HFFc6 (cell line): Measurements from ENCODE around the gene OR2T35. TPM values are rescaled to one million over a fixed set of nuclear protein-coding genes. Genes with fewer than 3 reads are reported as not detected.

Experiments used
- DNase-seq: peaks from one replicate; pipeline ENCODE4 v3.0.0-alpha.2; 2018
- H3K27ac Mint-ChIP-seq: 2 replicates; pipeline ENCODE4 v1.8.0; 2020; ENCODE audit warnings: mild to moderate bottlenecking, mixed read lengths
- H3K27me3 Mint-ChIP-seq: 2 replicates; pipeline ENCODE4 v1.8.0; 2021; ENCODE audit warnings: mild to moderate bottlenecking, moderate library complexity, mixed read lengths; ENCODE audit not compliant: insufficient read depth
- H3K36me3 Mint-ChIP-seq: 2 replicates; pipeline ENCODE4 v1.8.0; 2021; ENCODE audit warnings: low read depth, mixed read lengths
- H3K4me1 Mint-ChIP-seq: 2 replicates; pipeline ENCODE4 v1.8.0; 2020; ENCODE audit warnings: low read depth, mixed read lengths
- H3K4me3 Mint-ChIP-seq: 2 replicates; pipeline ENCODE4 v1.8.0; 2020; ENCODE audit warnings: mild to moderate bottlenecking, moderate library complexity, mixed read lengths
- H3K9me3 Mint-ChIP-seq: 2 replicates; pipeline ENCODE4 v1.8.0; 2020; ENCODE audit warnings: mild to moderate bottlenecking, mixed read lengths
- total RNA-seq, 6 experiments: library from RNA; stranded (reverse); fragmentation: NEBNext Ultra II Directional; extraction: Animal tissue kit (Norgen Biotek cat#: 25700); gene quantifications; 2 replicates in 1 of 6; 3 replicates in 5 of 6; pipeline ENCODE4 v1.2.3, GENCODE V29; 2021
- TF ChIP-seq, protein P1 (sequence below): fragments of 200-600 bp; sonication (generic); IDR thresholded peaks from 2 replicates; pipeline ENCODE4 v1.5.0; 2021; ENCODE audit warnings: antibody characterized with exemption, mild to moderate bottlenecking

Gene OR2T35
- total RNA-seq, 6 experiments from 2014 or later, result not detected

DNA sequence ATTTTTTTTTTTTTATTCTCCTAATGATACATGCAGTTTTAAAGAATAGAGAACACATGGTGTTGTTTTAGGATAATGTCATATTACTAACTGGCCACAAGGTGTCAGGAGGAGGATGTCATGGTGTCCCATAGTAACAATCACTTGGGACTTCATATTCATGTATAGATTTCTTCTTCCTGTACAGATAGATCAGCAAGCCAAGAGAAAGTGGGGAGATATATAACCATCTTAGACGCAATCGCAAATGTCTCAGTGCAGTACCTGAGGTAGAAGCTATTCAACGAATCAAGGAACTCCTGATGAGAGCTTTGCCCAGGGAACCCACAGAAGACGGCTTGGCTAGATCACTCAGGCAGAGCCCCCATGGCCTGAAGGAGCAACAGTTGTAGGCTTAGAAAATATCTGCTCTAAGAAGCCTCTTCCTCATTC, 22.5 kb downstream of the OR2T35 start:
- no peaks in the 10 kb centered on the region for H3K36me3 Mint-ChIP-seq
- H3K27me3 Mint-ChIP-seq, result peaks cover 2% of the 10 kb centered on the region; the same call in 1 of the 2 replicates
- TF ChIP-seq, protein P1, sequence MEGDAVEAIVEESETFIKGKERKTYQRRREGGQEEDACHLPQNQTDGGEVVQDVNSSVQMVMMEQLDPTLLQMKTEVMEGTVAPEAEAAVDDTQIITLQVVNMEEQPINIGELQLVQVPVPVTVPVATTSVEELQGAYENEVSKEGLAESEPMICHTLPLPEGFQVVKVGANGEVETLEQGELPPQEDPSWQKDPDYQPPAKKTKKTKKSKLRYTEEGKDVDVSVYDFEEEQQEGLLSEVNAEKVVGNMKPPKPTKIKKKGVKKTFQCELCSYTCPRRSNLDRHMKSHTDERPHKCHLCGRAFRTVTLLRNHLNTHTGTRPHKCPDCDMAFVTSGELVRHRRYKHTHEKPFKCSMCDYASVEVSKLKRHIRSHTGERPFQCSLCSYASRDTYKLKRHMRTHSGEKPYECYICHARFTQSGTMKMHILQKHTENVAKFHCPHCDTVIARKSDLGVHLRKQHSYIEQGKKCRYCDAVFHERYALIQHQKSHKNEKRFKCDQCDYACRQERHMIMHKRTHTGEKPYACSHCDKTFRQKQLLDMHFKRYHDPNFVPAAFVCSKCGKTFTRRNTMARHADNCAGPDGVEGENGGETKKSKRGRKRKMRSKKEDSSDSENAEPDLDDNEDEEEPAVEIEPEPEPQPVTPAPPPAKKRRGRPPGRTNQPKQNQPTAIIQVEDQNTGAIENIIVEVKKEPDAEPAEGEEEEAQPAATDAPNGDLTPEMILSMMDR, result peak; percentile 69
- DNase-seq, result peak; percentile 14
- H3K4me3 Mint-ChIP-seq, result no peak overlapping the region
- no peaks in the 10 kb centered on the region for H3K4me1 Mint-ChIP-seq
- H3K9me3 Mint-ChIP-seq, result no peaks in the 10 kb centered on the region
- H3K27ac Mint-ChIP-seq, result no peak overlapping the region

DNA sequence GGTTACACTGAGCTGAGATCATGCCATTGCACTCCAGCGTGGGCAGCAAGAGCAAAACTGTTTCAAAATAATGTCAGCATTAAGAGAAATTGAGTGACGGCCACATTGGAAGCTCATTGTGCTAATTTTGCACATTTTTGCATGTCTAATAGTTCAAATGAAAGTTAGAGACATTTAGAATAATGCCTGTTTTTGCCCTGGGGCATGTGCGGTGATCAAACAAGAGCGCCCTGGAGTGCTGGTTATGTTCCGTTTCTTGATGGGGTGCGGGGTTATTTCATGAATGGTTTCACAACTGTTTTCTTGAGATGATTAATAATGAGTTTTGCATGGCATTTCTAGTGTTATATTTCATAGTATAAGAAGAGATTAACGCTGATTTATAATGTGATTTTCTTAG, 23.3 kb downstream of the OR2T35 start:
- TF ChIP-seq, protein P1, result no peak
- Mint-ChIP-seq H3K27ac (no peak overlapping the region), H3K9me3 (no peaks in the 10 kb centered on the region), H3K4me1 (no peaks in the 10 kb centered on the region), H3K36me3 (no peaks in the 10 kb centered on the region), H3K4me3 (no peak overlapping the region), H3K27me3 (peaks cover 2% of the 10 kb centered on the region; the same call in 1 of the 2 replicates)
- DNase-seq, result no peak

DNA sequence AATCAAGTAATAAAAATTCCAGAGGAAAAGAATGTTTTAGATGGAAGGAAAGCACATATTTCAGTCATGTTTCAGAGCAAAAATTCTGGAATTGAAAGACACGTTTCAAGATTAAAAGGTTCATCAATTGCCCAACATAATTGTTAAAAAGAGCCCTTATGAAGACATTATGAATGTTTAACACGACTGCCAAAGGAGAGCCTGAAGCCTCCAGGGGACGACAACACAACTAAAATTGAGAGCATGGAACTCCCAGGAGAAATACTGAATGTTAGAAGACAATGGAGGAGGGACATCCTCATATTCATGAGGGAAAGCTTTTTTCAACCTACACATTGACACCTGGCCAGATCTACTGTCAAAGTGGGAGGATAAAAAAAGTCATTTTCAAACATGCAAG, 26.2 kb downstream of the OR2T35 start:
- H3K27ac Mint-ChIP-seq, result no peak overlapping the region
- H3K4me1 Mint-ChIP-seq, result no peaks in the 10 kb centered on the region
- H3K9me3 Mint-ChIP-seq, result no peaks in the 10 kb centered on the region
- H3K4me3 Mint-ChIP-seq, result no peak overlapping the region
- peak; percentile 25 for DNase-seq
- TF ChIP-seq, protein P1, result peak; percentile 71
- peaks cover 2% of the 10 kb centered on the region; the same call in 1 of the 2 replicates for H3K27me3 Mint-ChIP-seq
- no peaks in the 10 kb centered on the region for H3K36me3 Mint-ChIP-seq

DNA sequence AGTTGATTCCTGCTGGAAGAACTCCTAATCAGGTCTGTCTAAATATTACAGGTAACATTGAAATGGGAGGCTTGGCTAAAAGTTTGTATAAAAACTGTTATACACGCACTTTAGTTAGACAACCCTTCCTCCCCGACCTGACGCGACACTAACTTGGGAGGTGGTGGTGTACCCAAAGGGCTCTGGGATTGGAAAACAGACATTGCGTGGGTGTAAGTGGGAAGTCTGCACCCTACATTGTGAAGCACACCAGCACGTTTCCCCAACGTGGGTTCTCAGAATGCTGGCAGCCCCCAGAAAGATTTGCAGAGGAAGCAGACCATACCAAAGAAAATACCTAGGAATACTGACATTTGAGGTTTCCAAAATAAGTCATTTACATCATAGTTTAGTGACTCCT, 27.0 kb downstream of the OR2T35 start:
- Mint-ChIP-seq H3K4me1 (no peaks in the 10 kb centered on the region), H3K27ac (no peak overlapping the region), H3K9me3 (no peaks in the 10 kb centered on the region), H3K36me3 (no peaks in the 10 kb centered on the region), H3K4me3 (no peak overlapping the region), H3K27me3 (peaks cover 2% of the 10 kb centered on the region; the same call in 1 of the 2 replicates)
- TF ChIP-seq, protein P1, result no peak
- no peak for DNase-seq

DNA sequence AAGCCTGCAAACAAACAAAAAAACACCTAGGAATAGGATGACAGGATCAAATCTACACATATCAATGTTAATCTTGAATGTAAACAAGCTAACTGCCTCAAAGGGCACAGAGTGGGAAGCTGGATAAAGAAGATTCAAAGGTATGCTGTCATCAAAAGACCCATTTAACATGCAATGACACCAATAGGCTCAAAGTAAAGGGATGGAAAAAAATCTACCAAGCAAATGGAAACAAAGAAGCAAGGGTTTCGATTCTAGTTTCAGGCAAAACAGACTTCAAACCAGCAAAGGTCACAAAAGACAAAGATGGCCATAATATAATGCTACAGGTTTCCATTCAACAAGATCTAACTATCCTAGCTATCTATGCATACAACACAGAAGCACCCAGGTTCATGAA, 31.3 kb downstream of the OR2T35 start:
- TF ChIP-seq, protein P1, result no peak
- H3K9me3 Mint-ChIP-seq, result no peaks in the 10 kb centered on the region
- no peaks in the 10 kb centered on the region; the same call in 1 of the 2 replicates for H3K36me3 Mint-ChIP-seq
- no peak overlapping the region for H3K27ac Mint-ChIP-seq
- no peaks in the 10 kb centered on the region for H3K4me1 Mint-ChIP-seq
- H3K4me3 Mint-ChIP-seq, result no peak overlapping the region
- no peak for DNase-seq
- no peaks in the 10 kb centered on the region for H3K27me3 Mint-ChIP-seq
